ENCODE data around the gene METTL3.

- TF ChIP-seq ATF2 (IDR thresholded peaks at IDR 0.05; ENCODE audit: low read length) (no peak), POLR2AphosphoS5 (IDR thresholded peaks at IDR 0.05; ENCODE audit: low read depth, low read length) (no peak), CTCF (IDR thresholded peaks at IDR 0.05; ENCODE audit: control extremely low read depth in 1 of 3, insufficient read depth in 1 of 3, low read depth in 1 of 3, low read length in 3 of 3) (no peak), BCL11A (IDR thresholded peaks at IDR 0.05; ENCODE audit: low read depth in 2 of 2, low read length in 2 of 2) (no peak)
These were observed 4.6 kb downstream of the METTL3 start for GRCh38 chr14:21506557-21506956.
